Measurements from ENCODE around the gene PDK2. TPM values are rescaled to one million over a fixed set of nuclear protein-coding genes. Genes with fewer than 3 reads are reported as not detected.

PDK2 gene
- total and polyA plus RNA-seq, 9 of the 15 experiments (the other 6 are each of a cell fraction or from before 2014, with no cell fraction given): 0.03 to 2.5 (median 1.4) TPM

GRCh38 chr17:50146230-50146926 lies 51.2 kb downstream of the PDK2 start (continued):
- no peak for TF ChIP-seq MGA (IDR thresholded peaks at IDR 0.05)

All from K562 (cell line).